Natural killer cell (primary cell): ENCODE measurements around the gene SSU72. TPM values are rescaled to one million over a fixed set of nuclear protein-coding genes. Genes with fewer than 3 reads are reported as not detected.
A peak's percentile ranks its signal among the peaks of the same experiment; 100 is the strongest.

Experiments
- ATAC-seq, 3 donors: fragments of 150-1000 bp in 2 of 3; fragments of 200-7000 bp in 1 of 3; cut with Tn5 transposase; 1 replicate in 1 of 3; 2 replicates in 2 of 3; pipeline ENCODE4 v1.10.0; 2021; ENCODE audit warnings: mild to moderate bottlenecking in 2 of 3, moderate library complexity in 2 of 3
- DNase-seq, 2 donors: peaks; one replicate each; pipeline versions ENCODE4 v3.0.0 to v3.0.0-alpha.2; 2013 to 2021; ENCODE audit warnings: mixed read lengths in 1 of 2
- H3K27ac ChIP-seq: one replicate; pipeline ENCODE4 v1.5.1; 2013; ENCODE audit warnings: mild to moderate bottlenecking, low read length
- H3K27me3 ChIP-seq: one replicate; pipeline ENCODE4 v1.6.1; 2013; ENCODE audit warnings: low read length; ENCODE audit not compliant: control insufficient read depth, insufficient read depth
- H3K36me3 ChIP-seq: one replicate; pipeline ENCODE4 v1.6.1; 2013; ENCODE audit warnings: low read length; ENCODE audit not compliant: control insufficient read depth, insufficient read depth
- H3K4me1 ChIP-seq: one replicate; pipeline ENCODE4 v1.6.1; 2013; ENCODE audit warnings: low read length; ENCODE audit not compliant: control insufficient read depth, insufficient read depth
- H3K4me3 ChIP-seq: one replicate; pipeline ENCODE4 v1.5.1; 2013; ENCODE audit warnings: low read length
- H3K9me3 ChIP-seq: one replicate; pipeline ENCODE4 v1.6.1; 2013; ENCODE audit warnings: low read length; ENCODE audit not compliant: control insufficient read depth, insufficient read depth
- H3K27ac Mint-ChIP-seq, 2 donors: one replicate each; pipeline ENCODE4 v1.8.0; 2022; ENCODE audit warnings: mild to moderate bottlenecking in 2 of 2, mixed read lengths in 2 of 2, moderate library complexity in 1 of 2
- H3K27me3 Mint-ChIP-seq, 2 donors: one replicate each; pipeline ENCODE4 v1.8.0; 2022; ENCODE audit warnings: low read depth in 2 of 2, mixed read lengths in 2 of 2
- H3K36me3 Mint-ChIP-seq: one replicate; pipeline ENCODE4 v1.8.0; 2022; ENCODE audit warnings: mixed read lengths
- H3K4me1 Mint-ChIP-seq, 2 donors: one replicate each; pipeline ENCODE4 v1.8.0; 2022; ENCODE audit warnings: mixed read lengths in 2 of 2
- H3K4me3 Mint-ChIP-seq: one replicate; pipeline ENCODE4 v1.8.0; 2022; ENCODE audit warnings: mild to moderate bottlenecking, moderate library complexity, mixed read lengths
- H3K9me3 Mint-ChIP-seq, 2 donors: one replicate each; pipeline ENCODE4 v1.8.0; 2022; ENCODE audit warnings: mixed read lengths in 2 of 2
- CTCF ChIP-seq: fragments of 200-600 bp; IDR thresholded peaks from one replicate; pipeline ENCODE4 v1.8.0; 2022; ENCODE audit warnings: antibody characterized with exemption
- WGBS: methylation state at CpG from one replicate; pipeline ENCODE4 v1.1.7; 2013; ENCODE audit warnings: missing lambda C conversion rate; ENCODE audit not compliant: insufficient coverage; 5-methylcytosine and 5-hydroxymethylcytosine counted together
- intact Hi-C: fragments of 100-400 bp; cut with micrococcal nuclease; formaldehyde crosslinking; loops from one replicate; pipeline ENCODE4 v1.14.2; 2022
- total RNA-seq, 4 donors: library from RNA; stranded (reverse); fragments of 120-200 nt in 1 of 4; gene quantifications; one replicate each; pipeline versions ENCODE4 v1.2.3 to v1.2.4, GENCODE V29; 2013 to 2022

The SSU72 gene
- total RNA-seq, 3 donors from 2014 or later (not counting 1 experiment from before 2014, with no cell fraction given) = 87.5 to 107 (median 93.9) TPM

- Histone ChIP-seq H3K27ac (no peak overlapping the region), H3K36me3 (peaks cover 5% of the 10 kb centered on the region), H3K27me3 (no peaks in the 10 kb centered on the region), H3K4me3 (no peak overlapping the region), H3K9me3 (no peaks in the 10 kb centered on the region), H3K4me1 (peaks cover 12% of the 10 kb centered on the region)
- Mint-ChIP-seq H3K4me1 (no peaks in the 10 kb centered on the region), H3K27ac (no peak overlapping the region), H3K4me3 (no peak overlapping the region), H3K36me3 (no peaks in the 10 kb centered on the region), H3K27me3 (no peaks in the 10 kb centered on the region), H3K9me3 (no peaks in the 10 kb centered on the region)
- WGBS = 81% methylated on average over 53 of the region's 53 CpGs
- no peak for TF ChIP-seq CTCF
- DNase-seq (peak in 1 of 2 donors; percentile 14), ATAC-seq (no peak)
- intact Hi-C loops = no loop called here
Measured at GRCh38 chr1:1540818-1541628, 33.6 kb downstream of the SSU72 start.

- H3K27me3 Mint-ChIP-seq = no peaks in the 10 kb centered on the region
- intact Hi-C loops = no loop called here
- DNase-seq = peak in 1 of 2 donors; percentile 73
- H3K4me1 Mint-ChIP-seq = no peaks in the 10 kb centered on the region
- Histone ChIP-seq H3K4me1 (peaks cover 12% of the 10 kb centered on the region), H3K9me3 (no peaks in the 10 kb centered on the region), H3K4me3 (no peak within 1 kb of the TSS), H3K27ac (no peak within 1 kb of the TSS), H3K27me3 (no peaks in the 10 kb centered on the region), H3K36me3 (peaks cover 5% of the 10 kb centered on the region)
- 2% methylated on average over 92 of the region's 100 CpGs for WGBS
- no peaks in the 10 kb centered on the region for H3K9me3 Mint-ChIP-seq
- peak within 1 kb of the TSS; percentile 67 for H3K4me3 Mint-ChIP-seq
- peak in 2 of 3 donors; percentile 71 to 84 for ATAC-seq
- no peak for TF ChIP-seq CTCF
- H3K27ac Mint-ChIP-seq = no peak within 1 kb of the TSS
- H3K36me3 Mint-ChIP-seq = no peaks in the 10 kb centered on the region
Measured at GRCh38 chr1:1540090-1540817, 34.4 kb downstream of the SSU72 start, which contains the start of gene TMEM240. TSS of gene TMEM240 (minus strand) at chr1:1540624. CDS start at chr1:1540346, 278 bp downstream.

GRCh38 chr1:1539310-1540089 lies 35.2 kb downstream of the SSU72 start:
- Mint-ChIP-seq H3K27ac (no peak overlapping the region), H3K9me3 (no peaks in the 10 kb centered on the region), H3K27me3 (no peaks in the 10 kb centered on the region), H3K4me1 (no peaks in the 10 kb centered on the region), H3K4me3 (peak overlapping the region; percentile 67), H3K36me3 (no peaks in the 10 kb centered on the region)
- peaks cover 5% of the 10 kb centered on the region for H3K36me3 ChIP-seq
- WGBS = 27% methylated on average over 64 of the region's 66 CpGs
- H3K4me3 ChIP-seq = no peak overlapping the region
- no peaks in the 10 kb centered on the region for H3K9me3 ChIP-seq
- no peaks in the 10 kb centered on the region for H3K27me3 ChIP-seq
- H3K27ac ChIP-seq = no peak overlapping the region
- intact Hi-C loops = no loop called here
- H3K4me1 ChIP-seq = peaks cover 12% of the 10 kb centered on the region
- no peak for TF ChIP-seq CTCF
- peak in 1 of 2 donors; percentile 17 for DNase-seq
- ATAC-seq = no peak
